HepG2 (cell line): Measurements from ENCODE around the gene GAPDH. TPM values are rescaled to one million over a fixed set of nuclear protein-coding genes. Genes with fewer than 3 reads are reported as not detected.
A peak's percentile ranks its signal among the peaks of the same experiment; 100 is the strongest.

ENCODE experiments used
- CEBPB ChIP-seq: IDR thresholded peaks from 2 replicates; pipeline ENCODE4 v1.6.1; 2011; ENCODE audit warnings: low read depth, low read length, improper control_type of control experiment, borderline replicate concordance
- HDAC1 ChIP-seq: sonication (generic); formaldehyde crosslinking; IDR thresholded peaks from 2 replicates; pipeline ENCODE4 v1.5.1; 2020; ENCODE audit warnings: mild to moderate bottlenecking, missing genetic modification reagents
- MAF1 ChIP-seq: sonication (generic); formaldehyde crosslinking; IDR thresholded peaks from 2 replicates; pipeline ENCODE4 v1.5.0; 2020; ENCODE audit warnings: missing genetic modification reagents, borderline replicate concordance
- MAZ ChIP-seq, 2 experiments: sonication (generic) in 1 of 2; formaldehyde crosslinking in 1 of 2; IDR thresholded peaks; 2 replicates each; pipeline versions ENCODE4 v1.5.0 to v1.6.1; 2012 to 2020; ENCODE audit warnings: low read depth in 2 of 2, mild to moderate bottlenecking in 2 of 2, borderline replicate concordance in 1 of 2, improper control_type of control experiment in 1 of 2, low read length in 1 of 2, missing genetic modification reagents in 1 of 2, moderate library complexity in 1 of 2
- MED1 ChIP-seq: sonication (generic); formaldehyde crosslinking; IDR thresholded peaks from 2 replicates; pipeline ENCODE4 v1.4.0; 2020; ENCODE audit warnings: missing genetic modification reagents
- YEATS4 ChIP-seq: sonication (generic); formaldehyde crosslinking; IDR thresholded peaks from 2 replicates; pipeline ENCODE4 v1.4.0; 2020; ENCODE audit warnings: missing genetic modification reagents, borderline replicate concordance
- ZNF20 ChIP-seq: sonication (generic); formaldehyde crosslinking; IDR thresholded peaks from 2 replicates; pipeline ENCODE4 v1.4.0; 2020; ENCODE audit warnings: mild to moderate bottlenecking, moderate library complexity, missing genetic modification reagents
- ZNF749 ChIP-seq: sonication (generic); formaldehyde crosslinking; IDR thresholded peaks from 2 replicates; pipeline ENCODE4 v1.8.0; 2022; ENCODE audit warnings: mild to moderate bottlenecking, missing genetic modification reagents, moderate library complexity, borderline replicate concordance
- ZNF878 ChIP-seq: sonication (generic); formaldehyde crosslinking; IDR thresholded peaks from 2 replicates; pipeline ENCODE4 v1.8.1; 2023; ENCODE audit warnings: mild to moderate bottlenecking, missing genetic modification reagents, moderate library complexity
- polyA plus RNA-seq, 8 experiments: library from polyadenylated mRNA; depleted of rRNA in 3 of 8; stranded (reverse) in 7 of 8; unstranded in 1 of 8; fragments of >200 nt; fragmentation: Illumina TruSeq in 4 of 8; extraction: Trizol in 4 of 8; gene quantifications; 2 replicates each; pipeline versions ENCODE4 v1.2.1 to v1.2.3, GENCODE V29; 2011 to 2016; ENCODE audit warnings: low read depth in 4 of 8, missing spikeins in 1 of 8, mixed read lengths in 1 of 8; ENCODE audit not compliant: insufficient read depth in 1 of 8
- total RNA-seq, 5 experiments: library from RNA; depleted of rRNA; stranded (reverse); fragments of >200 nt; fragmentation: Illumina TruSeq; extraction: Trizol; gene quantifications; 2 replicates each; pipeline ENCODE4 v1.2.3, GENCODE V29; 2016; ENCODE audit warnings: low read depth in 1 of 5
- TF ChIP-seq, protein P1 (sequence below): sonication (generic); formaldehyde crosslinking; IDR thresholded peaks from 2 replicates; pipeline ENCODE4 v1.4.0; 2020; ENCODE audit warnings: missing genetic modification reagents, borderline replicate concordance
- TF ChIP-seq, protein P2 (sequence below): sonication (generic); formaldehyde crosslinking; IDR thresholded peaks from 2 replicates; pipeline ENCODE4 v1.8.0; 2022; ENCODE audit warnings: mild to moderate bottlenecking, missing genetic modification reagents; ENCODE audit not compliant: insufficient replicate concordance
- TF ChIP-seq, protein P3 (sequence below): sonication (generic); formaldehyde crosslinking; IDR thresholded peaks from 2 replicates; pipeline ENCODE4 v1.4.0; 2020; ENCODE audit warnings: mild to moderate bottlenecking, missing genetic modification reagents
- TF ChIP-seq, protein P4 (sequence below): sonication (generic); formaldehyde crosslinking; IDR thresholded peaks from 2 replicates; pipeline ENCODE4 v1.4.0; 2020; ENCODE audit warnings: low read depth, missing genetic modification reagents

Gene GAPDH
- total and polyA plus RNA-seq, 2 of the 13 experiments (the other 11 are each of a cell fraction or from before 2014, with no cell fraction given): 3,038 to 12,722 TPM

DNA sequence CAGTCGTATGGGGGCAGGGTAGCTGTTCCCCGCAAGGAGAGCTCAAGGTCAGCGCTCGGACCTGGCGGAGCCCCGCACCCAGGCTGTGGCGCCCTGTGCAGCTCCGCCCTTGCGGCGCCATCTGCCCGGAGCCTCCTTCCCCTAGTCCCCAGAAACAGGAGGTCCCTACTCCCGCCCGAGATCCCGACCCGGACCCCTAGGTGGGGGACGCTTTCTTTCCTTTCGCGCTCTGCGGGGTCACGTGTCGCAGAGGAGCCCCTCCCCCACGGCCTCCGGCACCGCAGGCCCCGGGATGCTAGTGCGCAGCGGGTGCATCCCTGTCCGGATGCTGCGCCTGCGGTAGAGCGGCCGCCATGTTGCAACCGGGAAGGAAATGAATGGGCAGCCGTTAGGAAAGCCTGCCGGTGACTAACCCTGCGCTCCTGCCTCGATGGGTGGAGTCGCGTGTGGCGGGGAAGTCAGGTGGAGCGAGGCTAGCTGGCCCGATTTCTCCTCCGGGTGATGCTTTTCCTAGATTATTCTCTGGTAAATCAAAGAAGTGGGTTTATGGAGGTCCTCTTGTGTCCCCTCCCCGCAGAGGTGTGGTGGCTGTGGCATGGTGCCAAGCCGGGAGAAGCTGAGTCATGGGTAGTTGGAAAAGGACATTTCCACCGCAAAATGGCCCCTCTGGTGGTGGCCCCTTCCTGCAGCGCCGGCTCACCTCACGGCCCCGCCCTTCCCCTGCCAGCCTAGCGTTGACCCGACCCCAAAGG is 804 bp downstream of the GAPDH start (continued):
- TF ChIP-seq, protein P1, sequence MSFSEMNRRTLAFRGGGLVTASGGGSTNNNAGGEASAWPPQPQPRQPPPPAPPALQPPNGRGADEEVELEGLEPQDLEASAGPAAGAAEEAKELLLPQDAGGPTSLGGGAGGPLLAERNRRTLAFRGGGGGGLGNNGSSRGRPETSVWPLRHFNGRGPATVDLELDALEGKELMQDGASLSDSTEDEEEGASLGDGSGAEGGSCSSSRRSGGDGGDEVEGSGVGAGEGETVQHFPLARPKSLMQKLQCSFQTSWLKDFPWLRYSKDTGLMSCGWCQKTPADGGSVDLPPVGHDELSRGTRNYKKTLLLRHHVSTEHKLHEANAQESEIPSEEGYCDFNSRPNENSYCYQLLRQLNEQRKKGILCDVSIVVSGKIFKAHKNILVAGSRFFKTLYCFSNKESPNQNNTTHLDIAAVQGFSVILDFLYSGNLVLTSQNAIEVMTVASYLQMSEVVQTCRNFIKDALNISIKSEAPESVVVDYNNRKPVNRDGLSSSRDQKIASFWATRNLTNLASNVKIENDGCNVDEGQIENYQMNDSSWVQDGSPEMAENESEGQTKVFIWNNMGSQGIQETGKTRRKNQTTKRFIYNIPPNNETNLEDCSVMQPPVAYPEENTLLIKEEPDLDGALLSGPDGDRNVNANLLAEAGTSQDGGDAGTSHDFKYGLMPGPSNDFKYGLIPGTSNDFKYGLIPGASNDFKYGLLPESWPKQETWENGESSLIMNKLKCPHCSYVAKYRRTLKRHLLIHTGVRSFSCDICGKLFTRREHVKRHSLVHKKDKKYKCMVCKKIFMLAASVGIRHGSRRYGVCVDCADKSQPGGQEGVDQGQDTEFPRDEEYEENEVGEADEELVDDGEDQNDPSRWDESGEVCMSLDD: 0 out of 2 replicates have a peak, but pooled peaks have one; percentile 15
- TF ChIP-seq, protein P2, sequence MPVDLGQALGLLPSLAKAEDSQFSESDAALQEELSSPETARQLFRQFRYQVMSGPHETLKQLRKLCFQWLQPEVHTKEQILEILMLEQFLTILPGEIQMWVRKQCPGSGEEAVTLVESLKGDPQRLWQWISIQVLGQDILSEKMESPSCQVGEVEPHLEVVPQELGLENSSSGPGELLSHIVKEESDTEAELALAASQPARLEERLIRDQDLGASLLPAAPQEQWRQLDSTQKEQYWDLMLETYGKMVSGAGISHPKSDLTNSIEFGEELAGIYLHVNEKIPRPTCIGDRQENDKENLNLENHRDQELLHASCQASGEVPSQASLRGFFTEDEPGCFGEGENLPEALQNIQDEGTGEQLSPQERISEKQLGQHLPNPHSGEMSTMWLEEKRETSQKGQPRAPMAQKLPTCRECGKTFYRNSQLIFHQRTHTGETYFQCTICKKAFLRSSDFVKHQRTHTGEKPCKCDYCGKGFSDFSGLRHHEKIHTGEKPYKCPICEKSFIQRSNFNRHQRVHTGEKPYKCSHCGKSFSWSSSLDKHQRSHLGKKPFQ (CRISPR knock-in tag): peak; percentile 51
- TF ChIP-seq ZNF20: no peak
- peak; percentile 49 for TF ChIP-seq HDAC1 (CRISPR knock-in tag)
- no peak; the same call in 1 of the 2 replicates for TF ChIP-seq MAZ (IDR thresholded peaks at IDR 0.05; ENCODE audit: borderline replicate concordance, low read depth, low read length)
- 0 out of 2 replicates have a peak, but pooled peaks have one; percentile 3 for TF ChIP-seq MAZ (CRISPR knock-in tag; IDR thresholded peaks at IDR 0.05; ENCODE audit: low read depth)
- no peak for TF ChIP-seq ZNF878 (CRISPR knock-in tag)
- TF ChIP-seq, protein P3, sequence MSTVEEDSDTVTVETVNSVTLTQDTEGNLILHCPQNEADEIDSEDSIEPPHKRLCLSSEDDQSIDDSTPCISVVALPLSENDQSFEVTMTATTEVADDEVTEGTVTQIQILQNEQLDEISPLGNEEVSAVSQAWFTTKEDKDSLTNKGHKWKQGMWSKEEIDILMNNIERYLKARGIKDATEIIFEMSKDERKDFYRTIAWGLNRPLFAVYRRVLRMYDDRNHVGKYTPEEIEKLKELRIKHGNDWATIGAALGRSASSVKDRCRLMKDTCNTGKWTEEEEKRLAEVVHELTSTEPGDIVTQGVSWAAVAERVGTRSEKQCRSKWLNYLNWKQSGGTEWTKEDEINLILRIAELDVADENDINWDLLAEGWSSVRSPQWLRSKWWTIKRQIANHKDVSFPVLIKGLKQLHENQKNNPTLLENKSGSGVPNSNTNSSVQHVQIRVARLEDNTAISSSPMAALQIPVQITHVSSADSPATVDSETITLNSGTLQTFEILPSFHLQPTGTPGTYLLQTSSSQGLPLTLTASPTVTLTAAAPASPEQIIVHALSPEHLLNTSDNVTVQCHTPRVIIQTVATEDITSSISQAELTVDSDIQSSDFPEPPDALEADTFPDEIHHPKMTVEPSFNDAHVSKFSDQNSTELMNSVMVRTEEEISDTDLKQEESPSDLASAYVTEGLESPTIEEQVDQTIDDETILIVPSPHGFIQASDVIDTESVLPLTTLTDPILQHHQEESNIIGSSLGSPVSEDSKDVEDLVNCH (CRISPR knock-in tag): no peak
- TF ChIP-seq, protein P4, sequence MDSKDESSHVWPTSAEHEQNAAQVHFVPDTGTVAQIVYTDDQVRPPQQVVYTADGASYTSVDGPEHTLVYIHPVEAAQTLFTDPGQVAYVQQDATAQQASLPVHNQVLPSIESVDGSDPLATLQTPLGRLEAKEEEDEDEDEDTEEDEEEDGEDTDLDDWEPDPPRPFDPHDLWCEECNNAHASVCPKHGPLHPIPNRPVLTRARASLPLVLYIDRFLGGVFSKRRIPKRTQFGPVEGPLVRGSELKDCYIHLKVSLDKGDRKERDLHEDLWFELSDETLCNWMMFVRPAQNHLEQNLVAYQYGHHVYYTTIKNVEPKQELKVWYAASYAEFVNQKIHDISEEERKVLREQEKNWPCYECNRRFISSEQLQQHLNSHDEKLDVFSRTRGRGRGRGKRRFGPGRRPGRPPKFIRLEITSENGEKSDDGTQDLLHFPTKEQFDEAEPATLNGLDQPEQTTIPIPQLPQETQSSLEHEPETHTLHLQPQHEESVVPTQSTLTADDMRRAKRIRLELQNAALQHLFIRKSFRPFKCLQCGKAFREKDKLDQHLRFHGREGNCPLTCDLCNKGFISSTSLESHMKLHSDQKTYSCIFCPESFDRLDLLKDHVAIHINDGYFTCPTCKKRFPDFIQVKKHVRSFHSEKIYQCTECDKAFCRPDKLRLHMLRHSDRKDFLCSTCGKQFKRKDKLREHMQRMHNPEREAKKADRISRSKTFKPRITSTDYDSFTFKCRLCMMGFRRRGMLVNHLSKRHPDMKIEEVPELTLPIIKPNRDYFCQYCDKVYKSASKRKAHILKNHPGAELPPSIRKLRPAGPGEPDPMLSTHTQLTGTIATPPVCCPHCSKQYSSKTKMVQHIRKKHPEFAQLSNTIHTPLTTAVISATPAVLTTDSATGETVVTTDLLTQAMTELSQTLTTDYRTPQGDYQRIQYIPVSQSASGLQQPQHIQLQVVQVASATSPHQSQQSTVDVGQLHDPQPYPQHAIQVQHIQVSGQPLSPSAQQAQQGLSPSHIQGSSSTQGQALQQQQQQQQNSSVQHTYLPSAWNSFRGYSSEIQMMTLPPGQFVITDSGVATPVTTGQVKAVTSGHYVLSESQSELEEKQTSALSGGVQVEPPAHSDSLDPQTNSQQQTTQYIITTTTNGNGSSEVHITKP (CRISPR knock-in tag): peak; percentile 37; the same call in 1 of the 2 replicates
- TF ChIP-seq YEATS4 (CRISPR knock-in tag): peak; percentile 55; the same call in 1 of the 2 replicates
- peak; percentile 45 for TF ChIP-seq MED1 (CRISPR knock-in tag)
- peak; percentile 18; the same call in 1 of the 2 replicates for TF ChIP-seq CEBPB
- peak; percentile 55; the same call in 1 of the 2 replicates for TF ChIP-seq ZNF749
- TF ChIP-seq MAF1: peak; percentile 38; the same call in 1 of the 2 replicates
